ENCODE data around the gene NRG4.

GRCh38 chr15:75952525-75952924 lies 59.7 kb downstream of the NRG4 start:
- TF ChIP-seq EZH2phosphoT487 (IDR thresholded peaks at IDR 0.05; ENCODE audit: borderline replicate concordance): no peak
- no peak for TF ChIP-seq CTCF (conservative IDR thresholded peaks at IDR 0.05; ENCODE audit: low read length)
